NCI-H146 treated with DMSO at 0.1 percent for 48 hours (cell line): ENCODE measurements around the gene PLSCR1.
A peak's percentile ranks its signal among the peaks of the same experiment; 100 is the strongest.
"Not testable (repeated sequence)": the region's sequence is repeated elsewhere in the genome, so short reads cannot be mapped to it uniquely, and the experiment has no call there.

Experiments
- DNase-seq: peaks from one replicate; lab custom pipeline; 2025; ENCODE audit not compliant: unreplicated experiment; lab: John Stamatoyannopoulos, UW

PLSCR1 gene

GRCh38 chr3:146519810-146520209, 24.6 kb downstream of the PLSCR1 start:
- DNase-seq = no peak

GRCh38 chr3:146517684-146518435, 26.5 kb downstream of the PLSCR1 start:
- peak; percentile 67 for DNase-seq

GRCh38 chr3:146513386-146514051, 30.9 kb downstream of the PLSCR1 start:
- no peak for DNase-seq

- DNase-seq = no peak
These were observed 32.8 kb downstream of the PLSCR1 start for GRCh38 chr3:146511402-146512134.

- no peak for DNase-seq
These were observed 36.9 kb downstream of the PLSCR1 start for GRCh38 chr3:146507331-146508120.

GRCh38 chr3:146505516-146505915, 38.9 kb downstream of the PLSCR1 start:
- no peak for DNase-seq

- no peak for DNase-seq
These were observed 39.8 kb downstream of the PLSCR1 start for GRCh38 chr3:146504498-146505197.

- no peak for DNase-seq
These were observed 40.8 kb downstream of the PLSCR1 start for GRCh38 chr3:146503461-146504202.

- no peak for DNase-seq
These were observed 41.4 kb downstream of the PLSCR1 start for GRCh38 chr3:146502887-146503460.

GRCh38 chr3:146501752-146502151, 42.7 kb downstream of the PLSCR1 start:
- DNase-seq = no peak

- DNase-seq = no peak
These were observed 44.7 kb downstream of the PLSCR1 start for GRCh38 chr3:146499701-146500100.

- DNase-seq = no peak
These were observed 46.2 kb downstream of the PLSCR1 start for GRCh38 chr3:146498002-146498736.

- not testable (repeated sequence) for DNase-seq
These were observed 47.1 kb downstream of the PLSCR1 start for GRCh38 chr3:146497145-146497843.

- no peak for DNase-seq
These were observed 47.7 kb downstream of the PLSCR1 start for GRCh38 chr3:146496726-146497125.

GRCh38 chr3:146496251-146496650, 48.2 kb downstream of the PLSCR1 start:
- DNase-seq = no peak

- DNase-seq = no peak
These were observed 50.6 kb downstream of the PLSCR1 start for GRCh38 chr3:146493761-146494160.

GRCh38 chr3:146493221-146493620, 51.2 kb downstream of the PLSCR1 start:
- no peak for DNase-seq

- no peak for DNase-seq
These were observed 53.1 kb downstream of the PLSCR1 start for GRCh38 chr3:146491303-146491702.
